Memory B cell (primary cell): ENCODE measurements around the gene RYK.

Experiments
- ATAC-seq: fragments of 150-1000 bp; cut with Tn5 transposase; 2 replicates; pipeline ENCODE4 v1.10.0; 2021; ENCODE audit warnings: low read depth, mild to moderate bottlenecking, moderate library complexity
- DNase-seq, 2 donors: peaks; one replicate each; pipeline ENCODE4 v3.0.0; 2022; ENCODE audit warnings: low spot score in 2 of 2
- H3K27ac Mint-ChIP-seq: one replicate; pipeline ENCODE4 v1.8.0; 2022; ENCODE audit warnings: mild to moderate bottlenecking, moderate library complexity, mixed read lengths
- H3K27me3 Mint-ChIP-seq: one replicate; pipeline ENCODE4 v1.8.0; 2022; ENCODE audit warnings: mixed read lengths
- H3K36me3 Mint-ChIP-seq: one replicate; pipeline ENCODE4 v1.8.0; 2022; ENCODE audit warnings: mild to moderate bottlenecking, mixed read lengths
- H3K4me1 Mint-ChIP-seq: one replicate; pipeline ENCODE4 v1.8.0; 2022; ENCODE audit warnings: mixed read lengths
- H3K4me3 Mint-ChIP-seq: one replicate; pipeline ENCODE4 v1.8.0; 2022; ENCODE audit warnings: mild to moderate bottlenecking, moderate library complexity, mixed read lengths
- H3K9me3 Mint-ChIP-seq: one replicate; pipeline ENCODE4 v1.8.0; 2022; ENCODE audit warnings: mixed read lengths

The RYK gene

GRCh38 chr3:134250717-134251220 is at the start of gene RYK:
Gene RYK, minus strand, starts transcription at chr3:134250859. Its CDS starts 205 bp downstream, at chr3:134250654.
- no peaks in the 10 kb centered on the region for H3K27me3 Mint-ChIP-seq
- DNase-seq (peak; percentile 78 to 84), ATAC-seq (peak; percentile 84)
- H3K27ac Mint-ChIP-seq: peak within 1 kb of the TSS; percentile 92
- peaks cover 28% of the 10 kb centered on the region for H3K4me1 Mint-ChIP-seq
- no peaks in the 10 kb centered on the region for H3K9me3 Mint-ChIP-seq
- H3K4me3 Mint-ChIP-seq: peak within 1 kb of the TSS; percentile 93
- H3K36me3 Mint-ChIP-seq: no peaks in the 10 kb centered on the region

GRCh38 chr3:134299888-134300206 is 49.2 kb upstream of the RYK start:
- Mint-ChIP-seq H3K27ac (no peak overlapping the region), H3K4me3 (no peak overlapping the region), H3K27me3 (peaks cover 10% of the 10 kb centered on the region), H3K9me3 (peaks cover 1% of the 10 kb centered on the region), H3K36me3 (no peaks in the 10 kb centered on the region), H3K4me1 (no peaks in the 10 kb centered on the region)
- ATAC-seq (no peak), DNase-seq (no peak)

GRCh38 chr3:134299185-134299887 is 48.7 kb upstream of the RYK start:
- Mint-ChIP-seq H3K4me3 (no peak overlapping the region), H3K9me3 (peaks cover 1% of the 10 kb centered on the region), H3K36me3 (no peaks in the 10 kb centered on the region), H3K27ac (no peak overlapping the region), H3K4me1 (no peaks in the 10 kb centered on the region), H3K27me3 (peaks cover 8% of the 10 kb centered on the region)
- ATAC-seq: no peak
- DNase-seq: no peak

- Mint-ChIP-seq H3K4me1 (no peaks in the 10 kb centered on the region), H3K36me3 (no peaks in the 10 kb centered on the region), H3K27ac (no peak overlapping the region), H3K4me3 (no peak overlapping the region), H3K9me3 (peaks cover 1% of the 10 kb centered on the region), H3K27me3 (peaks cover 8% of the 10 kb centered on the region)
- DNase-seq (no peak), ATAC-seq (no peak)
These were observed 47.6 kb upstream of the RYK start for GRCh38 chr3:134298249-134298648.

GRCh38 chr3:134296616-134297015 is 46.0 kb upstream of the RYK start:
- H3K27me3 Mint-ChIP-seq: peaks cover 8% of the 10 kb centered on the region
- no peaks in the 10 kb centered on the region for H3K4me1 Mint-ChIP-seq
- DNase-seq: no peak
- no peaks in the 10 kb centered on the region for H3K36me3 Mint-ChIP-seq
- H3K27ac Mint-ChIP-seq: no peak overlapping the region
- H3K4me3 Mint-ChIP-seq: no peak overlapping the region
- no peak for ATAC-seq
- peaks cover 1% of the 10 kb centered on the region for H3K9me3 Mint-ChIP-seq

GRCh38 chr3:134295930-134296329 is 45.3 kb upstream of the RYK start:
- Mint-ChIP-seq H3K4me3 (no peak overlapping the region), H3K27ac (no peak overlapping the region), H3K36me3 (no peaks in the 10 kb centered on the region), H3K27me3 (peaks cover 8% of the 10 kb centered on the region), H3K9me3 (peaks cover 1% of the 10 kb centered on the region), H3K4me1 (no peaks in the 10 kb centered on the region)
- DNase-seq (no peak), ATAC-seq (no peak)

- peaks cover 1% of the 10 kb centered on the region for H3K9me3 Mint-ChIP-seq
- H3K27me3 Mint-ChIP-seq: peaks cover 8% of the 10 kb centered on the region
- peak; percentile 97 for ATAC-seq
- DNase-seq: no peak
- no peak overlapping the region for H3K27ac Mint-ChIP-seq
- no peak overlapping the region for H3K4me3 Mint-ChIP-seq
- H3K36me3 Mint-ChIP-seq: no peaks in the 10 kb centered on the region
- no peaks in the 10 kb centered on the region for H3K4me1 Mint-ChIP-seq
These were observed 43.9 kb upstream of the RYK start for GRCh38 chr3:134294302-134295280.

- no peaks in the 10 kb centered on the region for H3K4me1 Mint-ChIP-seq
- H3K4me3 Mint-ChIP-seq: no peak overlapping the region
- peaks cover 1% of the 10 kb centered on the region for H3K9me3 Mint-ChIP-seq
- ATAC-seq (no peak), DNase-seq (no peak)
- H3K27me3 Mint-ChIP-seq: peaks cover 14% of the 10 kb centered on the region
- no peaks in the 10 kb centered on the region for H3K36me3 Mint-ChIP-seq
- H3K27ac Mint-ChIP-seq: no peak overlapping the region
These were observed 40.9 kb upstream of the RYK start for GRCh38 chr3:134291319-134292254.

GRCh38 chr3:134287512-134287911 is 36.9 kb upstream of the RYK start:
- H3K4me1 Mint-ChIP-seq: no peaks in the 10 kb centered on the region
- DNase-seq: no peak
- no peak overlapping the region for H3K4me3 Mint-ChIP-seq
- H3K9me3 Mint-ChIP-seq: no peaks in the 10 kb centered on the region
- H3K27ac Mint-ChIP-seq: no peak overlapping the region
- peaks cover 2% of the 10 kb centered on the region for H3K36me3 Mint-ChIP-seq
- peaks cover 8% of the 10 kb centered on the region for H3K27me3 Mint-ChIP-seq
- ATAC-seq: no peak

GRCh38 chr3:134284438-134284837 is 33.8 kb upstream of the RYK start:
- H3K4me1 Mint-ChIP-seq: no peaks in the 10 kb centered on the region
- H3K27ac Mint-ChIP-seq: no peak overlapping the region
- H3K27me3 Mint-ChIP-seq: peaks cover 13% of the 10 kb centered on the region
- H3K36me3 Mint-ChIP-seq: peaks cover 5% of the 10 kb centered on the region
- no peaks in the 10 kb centered on the region for H3K9me3 Mint-ChIP-seq
- ATAC-seq (no peak), DNase-seq (no peak)
- no peak overlapping the region for H3K4me3 Mint-ChIP-seq

GRCh38 chr3:134282659-134283047 is 32.0 kb upstream of the RYK start:
- H3K27ac Mint-ChIP-seq: no peak overlapping the region

GRCh38 chr3:134281912-134282658 is 31.4 kb upstream of the RYK start:
- DNase-seq (no peak), ATAC-seq (no peak)
- H3K36me3 Mint-ChIP-seq: peaks cover 5% of the 10 kb centered on the region
- peaks cover 9% of the 10 kb centered on the region for H3K27me3 Mint-ChIP-seq
- H3K4me1 Mint-ChIP-seq: no peaks in the 10 kb centered on the region
- H3K27ac Mint-ChIP-seq: no peak overlapping the region
- no peak overlapping the region for H3K4me3 Mint-ChIP-seq
- H3K9me3 Mint-ChIP-seq: no peaks in the 10 kb centered on the region

More at GRCh38 chr3:134282659-134283047, 32.0 kb upstream of the RYK start:
- H3K4me3 Mint-ChIP-seq: no peak overlapping the region
- peaks cover 6% of the 10 kb centered on the region for H3K27me3 Mint-ChIP-seq
- DNase-seq (no peak), ATAC-seq (no peak)
- peaks cover 5% of the 10 kb centered on the region for H3K36me3 Mint-ChIP-seq
- no peaks in the 10 kb centered on the region for H3K9me3 Mint-ChIP-seq
- no peaks in the 10 kb centered on the region for H3K4me1 Mint-ChIP-seq

- no peak for DNase-seq
- H3K36me3 Mint-ChIP-seq: peaks cover 5% of the 10 kb centered on the region
- peaks cover 20% of the 10 kb centered on the region for H3K27me3 Mint-ChIP-seq
- no peaks in the 10 kb centered on the region for H3K4me1 Mint-ChIP-seq
- no peak overlapping the region for H3K4me3 Mint-ChIP-seq
- ATAC-seq: no peak
- peaks cover 2% of the 10 kb centered on the region for H3K9me3 Mint-ChIP-seq
- no peak overlapping the region for H3K27ac Mint-ChIP-seq
These were observed 28.8 kb upstream of the RYK start for GRCh38 chr3:134279466-134279865.
